CD8-positive, alpha-beta memory T cell (primary cell): ENCODE results near the gene UST. TPM values are rescaled to one million over a fixed set of nuclear protein-coding genes. Genes with fewer than 3 reads are reported as not detected.

Source experiments
- CTCF ChIA-PET: fragments of 350-600 bp; sonication (Branson Sonifier 250); formaldehyde crosslinking; loops from one replicate; lab custom pipeline; 2021; ENCODE audit warnings: antibody characterized with exemption; lab: Charles Lee
- POLR2A ChIA-PET: fragments of 350-600 bp; sonication (Branson Sonifier 250); formaldehyde crosslinking; loops from one replicate; lab custom pipeline; 2021; ENCODE audit warnings: antibody characterized with exemption; lab: Charles Lee
- DNase-seq, 5 donors: peaks; one replicate each; pipeline versions ENCODE4 v3.0.0 to v3.0.0-alpha.2; 2020 to 2022; ENCODE audit warnings: mixed read lengths in 1 of 5
- H3K27ac ChIP-seq: one replicate; pipeline ENCODE4 v1.7.0; 2013; ENCODE audit warnings: low read depth, mild to moderate bottlenecking, low read length, moderate library complexity
- H3K27me3 ChIP-seq: 2 replicates; pipeline ENCODE4 v1.7.0; 2013; ENCODE audit warnings: low read length, mild to moderate bottlenecking; ENCODE audit not compliant: insufficient read depth, poor library complexity, severe bottlenecking
- H3K36me3 ChIP-seq: 2 replicates; pipeline ENCODE4 v1.7.0; 2013; ENCODE audit warnings: mild to moderate bottlenecking, low read length, moderate library complexity; ENCODE audit not compliant: insufficient read depth
- H3K4me1 ChIP-seq: 2 replicates; pipeline ENCODE4 v1.7.0; 2013; ENCODE audit warnings: mild to moderate bottlenecking, low read length, moderate library complexity; ENCODE audit not compliant: insufficient read depth
- H3K4me3 ChIP-seq: 2 replicates; pipeline ENCODE4 v1.7.0; 2013; ENCODE audit warnings: mild to moderate bottlenecking, low read length
- H3K9me3 ChIP-seq: 2 replicates; pipeline ENCODE4 v1.7.0; 2013; ENCODE audit warnings: mild to moderate bottlenecking, low read length
- H3K27ac Mint-ChIP-seq, 8 donors: one replicate each; pipeline ENCODE4 v1.8.0; 2020 to 2021; ENCODE audit warnings: mixed read lengths in 8 of 8, mild to moderate bottlenecking in 6 of 8, inconsistent platforms in 3 of 8, moderate library complexity in 3 of 8
- H3K27me3 Mint-ChIP-seq, 2 donors: one replicate each; pipeline ENCODE4 v1.8.0; 2020 to 2021; ENCODE audit warnings: mixed read lengths in 2 of 2, mild to moderate bottlenecking in 1 of 2, moderate library complexity in 1 of 2
- H3K36me3 Mint-ChIP-seq, 3 donors: one replicate each; pipeline ENCODE4 v1.8.0; 2020 to 2021; ENCODE audit warnings: mixed read lengths in 3 of 3, inconsistent platforms in 1 of 3, mild to moderate bottlenecking in 1 of 3
- H3K4me1 Mint-ChIP-seq, 3 donors: one replicate each; pipeline ENCODE4 v1.8.0; 2020 to 2021; ENCODE audit warnings: mixed read lengths in 3 of 3, inconsistent platforms in 1 of 3, mild to moderate bottlenecking in 1 of 3
- H3K4me3 Mint-ChIP-seq, 7 donors: one replicate each; pipeline ENCODE4 v1.8.0; 2020 to 2021; ENCODE audit warnings: mixed read lengths in 7 of 7, mild to moderate bottlenecking in 6 of 7, moderate library complexity in 4 of 7, inconsistent platforms in 2 of 7
- H3K9me3 Mint-ChIP-seq, 5 donors: one replicate each; pipeline ENCODE4 v1.8.0; 2020 to 2022; ENCODE audit warnings: mixed read lengths in 5 of 5, mild to moderate bottlenecking in 3 of 5, moderate library complexity in 2 of 5, inconsistent platforms in 1 of 5
- polyA plus RNA-seq: library from polyadenylated mRNA; unstranded; fragments of 300-500 nt; fragmentation: Illumina TruSeq; gene quantifications from one replicate; pipeline ENCODE4 v1.2.3, GENCODE V29; 2021
- total RNA-seq, 2 experiments: library from RNA; stranded (reverse); gene quantifications; one replicate each; pipeline ENCODE4 v1.2.3, GENCODE V29; 2021

UST gene
- total and polyA plus RNA-seq, 3 experiments from 2014 or later: 2.4 to 7.8 (median 6.4) TPM

DNA sequence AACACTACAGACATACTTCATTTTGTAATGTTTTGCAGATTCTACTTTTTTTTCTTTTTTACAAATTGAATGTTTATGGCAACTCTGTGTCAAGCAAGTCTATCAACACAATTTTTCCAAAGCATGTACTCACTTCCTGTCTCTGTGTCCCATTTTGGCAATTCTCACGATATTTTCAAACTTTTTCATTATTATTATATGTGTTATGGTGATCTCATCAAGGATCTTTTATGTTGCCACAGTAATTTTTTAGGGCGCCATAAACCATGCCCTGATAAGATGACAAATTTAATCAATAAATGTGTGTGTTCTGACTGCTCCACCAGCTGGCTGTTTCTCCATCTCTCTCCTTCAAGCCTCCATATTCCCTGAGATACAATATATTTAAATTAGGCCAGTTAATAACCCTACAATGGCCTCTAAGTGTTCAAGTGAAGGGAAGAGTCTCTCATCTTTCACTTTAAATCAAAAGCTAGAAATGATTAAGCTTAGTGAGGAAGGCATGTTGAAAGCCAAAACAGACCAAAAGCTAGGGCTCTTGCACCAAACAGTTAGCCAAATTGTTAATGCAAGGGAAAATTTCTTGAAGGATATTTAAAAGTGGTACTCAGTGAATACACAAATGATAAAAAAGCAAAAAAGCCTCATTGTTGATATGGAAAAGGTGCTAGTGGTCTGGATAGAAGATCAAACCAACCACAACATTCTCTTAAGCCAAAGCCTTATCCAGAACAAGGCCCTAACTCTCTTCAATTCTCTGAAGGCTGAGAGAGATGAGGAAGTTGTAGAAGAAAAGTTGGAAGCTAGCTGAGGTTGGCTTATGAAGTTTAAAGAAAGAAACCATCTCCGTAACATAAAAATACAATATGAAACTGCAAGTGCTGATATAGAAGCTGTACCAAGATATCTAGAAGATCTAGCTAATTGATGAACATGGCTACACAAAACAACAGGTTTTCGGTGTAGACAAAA lies 376.3 kb downstream of the UST start:
- H3K27me3 ChIP-seq: no peaks in the 10 kb centered on the region
- no peak overlapping the region for H3K27ac ChIP-seq
- H3K4me1 Mint-ChIP-seq: peaks cover 17 to 55% (median 41%) of the 10 kb centered on the region in 3 donors
- H3K36me3 ChIP-seq: no peaks in the 10 kb centered on the region
- H3K9me3 Mint-ChIP-seq: peaks cover 0 to 7% (median 0%) of the 10 kb centered on the region in 5 donors
- ChIA-PET CTCF (interaction anchor here (0.9 kb wide), 1 partner anchor 9 kb away, joined by 4 read pairs; no protein-coding TSS in a partner anchor), POLR2A (no interaction called here)
- no peak overlapping the region for H3K4me3 ChIP-seq
- peaks cover 0 to 3% of the 10 kb centered on the region in 2 donors for H3K27me3 Mint-ChIP-seq
- H3K4me1 ChIP-seq: peaks cover 12% of the 10 kb centered on the region
- H3K4me3 Mint-ChIP-seq: no peak overlapping the region
- no peak for DNase-seq
- H3K9me3 ChIP-seq: no peaks in the 10 kb centered on the region
- H3K27ac Mint-ChIP-seq: peak overlapping the region in 1 of 8 donors; percentile 50
- peaks cover 0 to 14% (median 2%) of the 10 kb centered on the region in 3 donors for H3K36me3 Mint-ChIP-seq

DNA sequence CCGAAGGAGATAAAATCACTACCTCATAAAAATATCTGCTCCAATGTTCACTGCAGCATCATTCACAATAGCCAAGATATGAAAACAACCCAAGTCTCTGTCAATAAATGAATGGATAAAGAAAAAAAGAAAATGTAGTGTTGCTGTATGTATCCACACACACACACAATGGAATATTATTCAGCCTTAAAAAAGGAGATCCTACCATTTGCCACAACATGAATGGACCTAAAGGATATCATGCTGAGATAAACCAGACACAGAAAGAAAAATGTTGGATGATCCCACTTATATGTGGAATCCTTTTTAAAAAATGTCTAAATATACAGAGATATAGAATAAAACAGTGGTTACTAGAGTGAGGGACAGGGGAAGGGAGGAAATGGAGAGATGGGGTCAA lies 378.5 kb downstream of the UST start:
- no peak overlapping the region for H3K27ac ChIP-seq
- H3K9me3 ChIP-seq: no peaks in the 10 kb centered on the region
- H3K4me1 ChIP-seq: peaks cover 30% of the 10 kb centered on the region
- H3K36me3 ChIP-seq: no peaks in the 10 kb centered on the region
- H3K27me3 ChIP-seq: no peaks in the 10 kb centered on the region
- H3K36me3 Mint-ChIP-seq: peaks cover 0 to 14% (median 2%) of the 10 kb centered on the region in 3 donors
- H3K4me3 ChIP-seq: no peak overlapping the region
- DNase-seq: no peak
- H3K4me1 Mint-ChIP-seq: peaks cover 27 to 70% (median 62%) of the 10 kb centered on the region in 3 donors
- H3K4me3 Mint-ChIP-seq: no peak overlapping the region
- POLR2A ChIA-PET: no interaction called here
- CTCF ChIA-PET: no interaction called here
- H3K27ac Mint-ChIP-seq: peak overlapping the region in 1 of 8 donors; percentile 82
- peaks cover 0 to 7% (median 0%) of the 10 kb centered on the region in 5 donors for H3K9me3 Mint-ChIP-seq
- H3K27me3 Mint-ChIP-seq: peaks cover 0 to 3% of the 10 kb centered on the region in 2 donors
